Measurements from ENCODE around the gene SUSD5.

DNA sequence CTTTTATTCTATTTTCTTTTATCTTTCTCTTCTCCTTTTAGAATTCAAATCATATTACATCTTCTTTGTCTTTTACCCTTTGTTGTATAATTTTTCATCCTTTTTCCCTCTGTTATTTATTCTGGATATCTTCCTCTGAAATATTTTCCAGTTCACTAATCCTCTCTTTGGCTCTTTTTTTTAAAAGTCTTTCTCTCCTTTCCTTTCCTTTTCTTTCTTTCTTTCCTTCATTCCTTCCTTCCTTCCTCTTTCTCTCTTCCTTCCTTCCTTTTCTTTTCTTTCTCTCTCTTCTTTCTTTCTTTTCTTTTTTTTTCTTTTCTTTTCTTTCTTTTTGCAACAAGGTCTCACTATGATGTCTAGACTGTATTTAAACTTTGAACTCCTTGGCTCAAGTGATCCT is 9.3 kb downstream of the SUSD5 start:
- TF ChIP-seq, protein P1, sequence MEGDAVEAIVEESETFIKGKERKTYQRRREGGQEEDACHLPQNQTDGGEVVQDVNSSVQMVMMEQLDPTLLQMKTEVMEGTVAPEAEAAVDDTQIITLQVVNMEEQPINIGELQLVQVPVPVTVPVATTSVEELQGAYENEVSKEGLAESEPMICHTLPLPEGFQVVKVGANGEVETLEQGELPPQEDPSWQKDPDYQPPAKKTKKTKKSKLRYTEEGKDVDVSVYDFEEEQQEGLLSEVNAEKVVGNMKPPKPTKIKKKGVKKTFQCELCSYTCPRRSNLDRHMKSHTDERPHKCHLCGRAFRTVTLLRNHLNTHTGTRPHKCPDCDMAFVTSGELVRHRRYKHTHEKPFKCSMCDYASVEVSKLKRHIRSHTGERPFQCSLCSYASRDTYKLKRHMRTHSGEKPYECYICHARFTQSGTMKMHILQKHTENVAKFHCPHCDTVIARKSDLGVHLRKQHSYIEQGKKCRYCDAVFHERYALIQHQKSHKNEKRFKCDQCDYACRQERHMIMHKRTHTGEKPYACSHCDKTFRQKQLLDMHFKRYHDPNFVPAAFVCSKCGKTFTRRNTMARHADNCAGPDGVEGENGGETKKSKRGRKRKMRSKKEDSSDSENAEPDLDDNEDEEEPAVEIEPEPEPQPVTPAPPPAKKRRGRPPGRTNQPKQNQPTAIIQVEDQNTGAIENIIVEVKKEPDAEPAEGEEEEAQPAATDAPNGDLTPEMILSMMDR (IDR thresholded peaks at IDR 0.05): no peak
- no peak for TF ChIP-seq EZH2 (IDR thresholded peaks at IDR 0.05)
- TF ChIP-seq EZH2phosphoT487 (IDR thresholded peaks at IDR 0.05): no peak

Data from neural progenitor cell (in vitro differentiated cells).